EL (cell line): ENCODE measurements around the gene SDF2L1.
A peak's percentile ranks its signal among the peaks of the same experiment; 100 is the strongest.
"Not testable (repeated sequence)": the region's sequence is repeated elsewhere in the genome, so short reads cannot be mapped to it uniquely, and the experiment has no call there.

Source experiments
- DNase-seq: peaks from one replicate; pipeline ENCODE4 v3.0.0-alpha.2; 2016

Gene SDF2L1, protein sequence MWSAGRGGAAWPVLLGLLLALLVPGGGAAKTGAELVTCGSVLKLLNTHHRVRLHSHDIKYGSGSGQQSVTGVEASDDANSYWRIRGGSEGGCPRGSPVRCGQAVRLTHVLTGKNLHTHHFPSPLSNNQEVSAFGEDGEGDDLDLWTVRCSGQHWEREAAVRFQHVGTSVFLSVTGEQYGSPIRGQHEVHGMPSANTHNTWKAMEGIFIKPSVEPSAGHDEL

DNA sequence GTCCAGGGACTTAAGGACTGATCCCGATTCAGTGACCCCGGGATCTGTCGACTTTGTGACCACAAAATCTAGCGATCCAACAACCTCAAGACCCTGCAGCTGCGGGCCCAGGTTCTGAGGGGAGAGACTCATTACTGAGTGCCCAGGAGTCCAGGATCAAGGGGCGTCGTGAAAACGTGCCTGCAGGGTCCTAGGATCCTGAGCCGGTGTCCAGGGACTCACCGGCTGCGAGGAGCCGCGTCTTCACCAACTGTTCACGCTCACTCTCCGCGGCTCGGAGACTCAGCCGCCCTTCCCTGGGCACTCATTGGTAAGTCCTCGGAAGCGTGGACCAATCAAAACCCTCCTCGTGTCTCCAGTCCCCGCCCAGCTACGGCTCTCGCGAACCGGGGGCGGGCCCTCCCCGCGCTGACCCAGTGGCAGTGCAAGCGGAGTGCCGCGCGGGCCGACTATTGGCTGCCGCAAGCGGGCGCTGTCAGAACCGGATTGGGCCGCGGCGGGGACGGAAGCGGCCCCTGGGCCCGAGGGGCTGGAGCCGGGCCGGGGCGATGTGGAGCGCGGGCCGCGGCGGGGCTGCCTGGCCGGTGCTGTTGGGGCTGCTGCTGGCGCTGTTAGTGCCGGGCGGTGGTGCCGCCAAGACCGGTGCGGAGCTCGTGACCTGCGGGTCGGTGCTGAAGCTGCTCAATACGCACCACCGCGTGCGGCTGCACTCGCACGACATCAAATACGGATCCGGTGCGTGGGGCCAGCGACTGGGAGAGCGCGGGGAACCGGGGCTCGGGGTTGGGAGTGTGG lies at the start of gene SDF2L1:
Gene SDF2L1, plus strand, starts transcription at position 514 of the 795 bp plus-strand sequence. Its CDS starts 35 bp downstream, at position 549.
- DNase-seq: peak; percentile 99

- DNase-seq: no peak
Measured at GRCh38 chr22:21592422-21592821, 49.7 kb upstream of the SDF2L1 start.

GRCh38 chr22:21593406-21594232 lies 48.5 kb upstream of the SDF2L1 start:
- no peak for DNase-seq

DNA sequence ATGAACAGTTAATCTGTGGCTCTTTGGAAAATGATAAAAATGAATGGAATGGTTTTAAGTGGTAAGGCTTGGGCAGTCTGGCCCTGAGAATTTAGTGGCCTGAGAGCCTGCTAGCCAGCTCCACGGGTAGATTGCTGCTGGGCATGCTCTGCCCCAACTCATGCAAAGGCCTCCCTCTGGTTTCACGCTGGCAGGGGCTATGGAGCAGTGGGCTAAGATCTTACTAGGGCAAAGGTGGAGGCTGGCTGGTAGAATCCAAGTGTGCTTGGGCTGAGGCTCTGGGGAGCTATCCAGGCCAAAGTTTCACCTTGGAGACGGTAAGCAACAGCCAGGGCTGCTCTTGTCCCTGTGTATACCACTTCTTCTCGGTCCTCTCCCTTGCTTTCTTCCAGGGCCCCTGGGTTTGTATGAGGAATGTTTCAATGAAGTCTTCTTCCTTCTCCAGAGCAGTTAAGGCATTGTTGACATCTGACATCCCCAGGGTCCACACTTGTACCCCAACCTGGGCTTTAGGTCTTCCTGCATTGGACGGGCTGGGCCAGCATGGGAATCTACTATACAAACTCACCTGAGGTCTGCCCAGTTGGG lies 47.1 kb upstream of the SDF2L1 start:
- DNase-seq: no peak

DNA sequence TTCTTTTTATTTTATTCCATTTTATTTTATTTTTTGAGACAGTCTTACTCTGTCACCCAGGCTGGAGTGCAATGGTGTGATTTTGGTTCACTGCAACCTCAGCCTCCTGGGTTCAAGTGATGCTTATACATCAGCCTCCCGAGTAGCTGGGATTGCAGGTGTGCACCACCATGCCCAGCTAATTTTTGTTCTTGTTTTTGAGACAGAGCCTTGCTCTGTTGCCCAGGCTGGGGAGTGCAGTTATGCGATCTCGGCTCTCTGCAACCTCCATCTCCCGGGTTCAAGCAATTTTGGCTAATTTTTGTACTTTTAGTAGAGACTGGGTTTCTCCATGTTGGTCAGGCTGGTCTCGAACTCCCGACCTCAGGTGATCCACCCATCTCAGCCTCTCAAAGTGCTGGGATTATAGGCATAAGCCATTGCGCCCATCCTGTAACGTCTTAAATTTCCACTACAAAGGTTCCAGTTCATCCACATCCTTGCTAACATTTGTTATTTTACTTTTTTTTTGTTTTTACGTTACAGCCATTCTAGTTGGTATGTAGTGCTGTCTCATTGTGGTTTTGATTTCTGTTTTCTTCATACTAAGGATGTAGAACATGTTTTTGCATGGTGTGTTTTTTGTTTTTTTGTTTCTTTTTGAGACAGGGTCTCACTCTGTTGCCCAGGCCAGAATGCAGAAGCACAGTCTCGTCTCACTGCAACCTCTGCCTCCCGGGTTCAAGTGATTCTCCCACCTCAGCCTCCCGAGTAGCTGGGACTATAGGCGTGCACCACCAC lies 45.6 kb upstream of the SDF2L1 start:
- DNase-seq: not testable (repeated sequence)

DNA sequence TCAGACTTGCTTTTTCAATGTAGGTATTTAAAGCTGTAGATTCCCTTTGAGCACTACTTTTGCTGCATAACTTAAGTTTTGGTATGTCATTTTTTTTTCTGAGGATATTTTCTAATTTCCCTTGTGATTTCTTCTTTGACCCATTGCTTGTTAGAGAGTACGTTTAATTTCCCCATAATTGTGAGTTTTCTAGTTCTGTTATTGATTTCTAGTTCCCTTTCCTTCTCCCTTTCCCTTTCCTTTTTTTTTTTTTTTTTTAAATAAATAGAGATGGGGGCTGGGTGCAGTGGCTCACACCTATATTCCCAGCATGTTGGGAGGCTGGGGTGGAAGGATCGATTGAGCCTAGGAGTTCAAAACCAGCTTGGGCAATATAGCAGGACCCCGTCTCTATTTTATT lies 43.8 kb upstream of the SDF2L1 start:
- DNase-seq: no peak

DNA sequence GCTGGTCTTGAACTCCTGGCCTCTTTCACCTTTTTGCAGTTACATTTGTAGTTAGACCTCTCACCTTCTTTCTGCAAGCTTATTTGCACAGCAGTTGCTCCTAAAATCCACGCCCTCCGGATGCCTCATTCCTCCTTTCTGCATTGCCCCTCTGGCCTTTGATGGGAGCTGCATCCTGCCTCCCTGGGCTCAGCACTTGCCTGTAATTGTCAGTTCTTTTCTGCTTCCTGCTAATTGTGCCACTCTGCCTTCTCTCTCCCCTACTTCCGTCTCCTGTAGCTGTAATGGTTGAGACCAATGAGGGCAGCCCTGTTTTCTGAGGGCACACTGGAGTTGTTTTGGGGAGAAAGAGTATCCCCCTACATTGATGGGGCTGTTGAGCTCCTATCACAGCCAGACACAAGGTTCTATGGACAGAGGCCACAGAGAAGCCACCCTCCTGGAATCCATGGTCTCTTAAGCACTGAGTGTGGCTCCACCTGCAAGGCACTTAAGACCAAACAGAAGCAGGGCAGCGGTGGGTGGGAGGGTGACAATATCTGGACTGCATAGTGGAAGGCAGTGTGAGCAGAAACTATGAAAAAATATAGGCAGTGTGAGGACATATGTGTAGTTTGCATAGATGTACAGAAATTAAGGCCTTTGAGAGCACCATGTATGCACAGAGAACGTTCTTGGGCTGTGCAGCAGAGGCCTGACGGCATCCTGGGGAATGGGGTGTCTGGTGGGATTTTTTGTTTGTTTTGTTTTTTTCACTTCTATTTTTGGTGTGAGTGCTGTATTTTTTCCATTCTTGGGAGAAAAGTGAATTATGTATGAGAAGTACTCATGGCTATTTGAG lies 42.8 kb upstream of the SDF2L1 start:
- DNase-seq: no peak

- DNase-seq: no peak
Measured at GRCh38 chr22:21602579-21602978, 39.5 kb upstream of the SDF2L1 start.

- DNase-seq: no peak
Measured at GRCh38 chr22:21603973-21604372, 38.1 kb upstream of the SDF2L1 start.

DNA sequence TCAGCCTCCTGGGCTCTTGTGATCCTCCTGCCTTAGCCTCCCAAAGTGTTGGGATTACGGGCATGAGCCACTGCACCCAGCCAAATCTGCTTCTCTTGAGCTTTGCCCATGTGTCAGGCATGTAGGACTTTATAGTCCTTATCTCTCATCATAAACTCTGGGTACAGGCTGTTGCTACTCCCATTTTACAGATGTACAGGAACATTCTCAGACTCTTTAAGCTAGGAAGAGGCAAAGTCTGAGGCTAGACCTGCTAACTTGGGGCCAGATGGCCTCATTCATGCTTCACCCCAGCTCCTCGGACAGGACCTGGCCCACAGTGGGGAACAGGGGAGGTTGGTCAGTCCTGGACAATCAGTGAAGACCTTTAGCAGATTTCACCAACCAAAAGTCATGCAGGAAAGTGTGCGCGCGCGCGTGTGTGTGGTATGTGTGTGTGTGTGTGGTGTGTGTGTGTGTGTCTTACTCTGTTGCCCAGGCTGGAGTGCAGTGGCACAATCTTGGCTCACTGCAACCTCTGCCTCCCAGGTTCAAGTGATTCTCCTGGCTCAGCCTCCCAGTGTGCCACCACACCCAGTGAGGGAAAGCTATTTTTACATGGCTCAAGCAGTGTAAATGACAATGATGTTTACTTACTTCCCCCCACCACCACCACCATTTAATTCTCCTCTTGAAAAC lies 36.1 kb upstream of the SDF2L1 start:
- no peak for DNase-seq

DNA sequence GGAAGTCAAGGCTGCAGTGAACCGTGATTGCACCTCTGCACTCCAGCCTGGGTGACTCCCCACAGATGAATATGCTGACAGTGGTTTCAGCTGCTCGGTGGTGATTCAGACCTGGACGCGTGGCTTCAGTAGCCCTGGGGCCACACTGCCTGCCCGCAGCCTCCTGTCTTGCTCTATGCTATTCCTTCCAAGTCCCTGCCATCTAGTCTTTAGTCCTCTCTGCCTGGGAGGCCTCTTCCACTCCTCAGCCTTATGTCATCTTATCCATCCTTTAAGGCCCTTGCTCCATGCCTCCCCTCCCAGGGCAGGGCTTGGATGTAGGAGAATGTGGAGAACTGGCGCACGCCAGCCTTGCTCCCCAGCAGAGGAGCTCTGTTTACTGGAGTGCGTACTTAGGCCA lies 35.3 kb upstream of the SDF2L1 start:
- peak; percentile 28 for DNase-seq

GRCh38 chr22:21609556-21610157 lies 32.4 kb upstream of the SDF2L1 start:
- not testable (repeated sequence) for DNase-seq

DNA sequence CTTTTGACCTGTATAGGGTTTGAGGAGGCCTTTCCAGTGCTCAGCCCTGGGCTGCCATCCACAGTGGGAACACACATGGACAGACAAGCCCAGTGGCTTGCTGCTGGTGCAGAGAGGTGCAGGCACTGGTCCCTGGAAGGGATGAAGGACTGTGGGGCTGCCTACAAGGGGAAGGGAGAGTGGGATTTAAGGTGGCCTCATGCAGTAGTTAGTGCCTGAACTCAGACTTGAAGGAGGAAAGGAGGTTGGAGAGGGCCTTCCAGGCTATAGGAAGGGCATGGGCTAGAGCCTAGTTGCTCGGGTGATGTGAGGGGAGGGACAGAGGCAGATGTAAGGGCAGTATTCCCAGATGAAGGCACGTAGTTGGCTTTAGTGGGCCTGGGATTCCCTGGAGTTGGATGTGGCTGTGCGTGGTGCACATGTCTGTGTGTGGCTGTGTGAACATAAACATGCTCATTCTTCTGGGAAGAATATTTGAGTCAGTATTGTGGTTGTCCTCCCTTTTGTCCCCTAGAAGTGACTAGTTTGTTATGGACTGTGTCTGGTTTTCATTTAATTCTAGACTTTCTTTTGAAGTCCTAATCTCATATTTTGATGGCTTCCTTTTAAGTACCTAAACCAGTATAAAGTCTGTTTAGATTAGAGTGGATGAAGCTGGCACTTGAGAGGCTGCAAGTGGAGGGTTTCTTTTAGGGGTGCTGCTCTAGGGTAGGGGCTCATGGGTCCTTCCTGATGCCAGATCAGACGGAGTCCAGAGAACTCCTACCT lies 30.7 kb upstream of the SDF2L1 start:
- no peak for DNase-seq

DNA sequence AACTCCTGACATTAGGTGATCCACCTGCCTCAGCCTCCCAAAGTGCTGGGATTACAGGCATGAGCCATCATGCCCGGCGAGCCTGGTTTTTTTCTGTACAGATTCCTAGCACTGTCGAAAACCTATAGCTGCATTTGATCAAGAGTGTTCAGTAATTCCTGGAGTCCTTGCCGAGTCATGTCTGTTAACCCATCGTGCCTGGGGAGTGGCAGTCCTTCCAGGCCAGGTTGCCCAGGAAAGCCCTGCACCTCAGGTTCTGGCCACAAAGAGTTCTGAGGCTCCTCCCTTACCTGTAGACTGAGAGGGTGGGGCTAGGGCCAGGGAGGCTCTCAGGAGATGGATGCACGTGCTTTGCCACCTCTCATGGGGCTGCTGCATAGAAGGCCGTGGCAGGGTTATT lies 29.2 kb upstream of the SDF2L1 start:
- DNase-seq: no peak

- no peak for DNase-seq
Measured at GRCh38 chr22:21613553-21614233, 28.4 kb upstream of the SDF2L1 start.

DNA sequence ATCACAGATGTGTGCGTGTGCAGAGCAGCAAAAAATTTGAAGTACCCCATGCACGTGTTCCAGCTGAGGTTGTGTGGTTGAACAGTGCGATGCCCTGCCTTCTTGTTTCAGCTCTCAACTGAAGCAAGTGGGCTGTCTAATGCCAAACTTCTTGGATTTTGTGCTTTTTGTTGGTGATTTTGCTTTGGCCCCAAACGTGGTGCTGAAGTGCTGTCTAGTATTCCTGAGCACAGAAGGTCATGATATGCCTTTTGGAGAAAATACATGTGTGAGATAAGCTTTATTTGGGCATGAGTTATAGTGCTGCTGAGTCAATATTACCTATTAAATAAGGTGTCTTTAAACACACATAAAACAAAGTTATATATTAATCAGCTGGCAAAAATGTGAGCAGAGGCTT lies 26.4 kb upstream of the SDF2L1 start:
- DNase-seq: no peak

GRCh38 chr22:21617337-21617736 lies 24.8 kb upstream of the SDF2L1 start:
- not testable (repeated sequence) for DNase-seq

- no peak for DNase-seq
Measured at GRCh38 chr22:21621025-21621424, 21.1 kb upstream of the SDF2L1 start.
